DMS153 treated with DMSO at 0.1 percent for 48 hours (cell line): ENCODE measurements around the gene FOXL1.
"Not testable (repeated sequence)": the region's sequence is repeated elsewhere in the genome, so short reads cannot be mapped to it uniquely, and the experiment has no call there.

Experiments
- DNase-seq: peaks from one replicate; lab custom pipeline; 2025; ENCODE audit not compliant: unreplicated experiment; lab: John Stamatoyannopoulos, UW

FOXL1 gene

DNA sequence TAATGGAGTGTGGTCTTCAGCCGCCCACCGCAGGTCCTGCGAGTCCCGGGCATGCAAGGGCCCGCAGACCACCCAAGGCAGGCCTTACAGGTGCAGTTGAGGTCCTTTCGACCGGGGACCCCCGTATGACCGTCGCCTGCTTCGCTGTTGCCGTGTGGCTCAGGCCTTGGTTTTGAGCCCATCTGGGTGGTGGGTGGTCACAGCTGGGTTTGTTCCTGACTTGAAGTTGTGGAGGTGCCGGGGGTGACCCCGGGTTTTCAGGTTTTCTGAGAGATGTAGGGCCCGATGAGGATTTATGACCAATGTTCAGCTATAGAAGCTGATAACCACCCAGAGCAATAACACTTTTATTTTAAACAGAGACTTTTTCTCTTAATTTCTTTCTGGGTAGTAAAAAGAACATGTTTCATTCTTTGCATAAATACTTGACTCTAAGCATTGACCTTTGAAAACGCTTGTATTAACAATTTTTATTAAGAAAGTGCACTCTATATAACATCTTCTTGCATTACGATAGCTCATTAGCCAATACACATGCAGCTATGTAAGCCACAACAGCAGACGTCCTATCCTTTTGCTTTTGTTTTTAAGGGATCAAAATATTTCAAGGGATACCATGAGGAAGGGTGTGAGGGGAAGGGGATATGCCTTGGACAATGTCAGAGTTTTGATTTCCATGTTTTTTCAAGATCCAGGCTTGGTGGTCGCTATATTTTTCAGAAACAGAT is 1.9 kb downstream of the FOXL1 start:
- DNase-seq, result no peak

- no peak for DNase-seq
Observed at GRCh38 chr16:86580791-86581170, 2.4 kb downstream of the FOXL1 start.

DNA sequence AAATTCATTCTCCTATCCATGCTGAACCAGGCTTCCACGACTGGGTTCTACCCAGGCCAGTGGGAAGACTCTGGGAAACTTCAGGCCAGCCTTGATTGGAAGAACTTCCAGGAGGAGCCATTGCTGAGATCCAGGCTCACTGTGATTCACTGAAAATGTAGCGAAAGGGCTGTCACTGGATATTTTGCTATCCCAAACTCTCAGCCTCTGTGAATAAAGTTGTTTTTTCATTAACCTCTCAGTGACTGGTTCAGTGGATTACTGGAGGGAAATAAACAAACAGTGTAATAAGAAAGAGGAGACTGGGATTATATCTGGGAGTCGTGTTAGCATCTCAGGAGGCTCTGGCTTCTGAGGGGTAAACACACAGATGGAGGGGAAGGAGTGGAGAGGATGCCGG is 3.1 kb downstream of the FOXL1 start:
- no peak for DNase-seq

DNA sequence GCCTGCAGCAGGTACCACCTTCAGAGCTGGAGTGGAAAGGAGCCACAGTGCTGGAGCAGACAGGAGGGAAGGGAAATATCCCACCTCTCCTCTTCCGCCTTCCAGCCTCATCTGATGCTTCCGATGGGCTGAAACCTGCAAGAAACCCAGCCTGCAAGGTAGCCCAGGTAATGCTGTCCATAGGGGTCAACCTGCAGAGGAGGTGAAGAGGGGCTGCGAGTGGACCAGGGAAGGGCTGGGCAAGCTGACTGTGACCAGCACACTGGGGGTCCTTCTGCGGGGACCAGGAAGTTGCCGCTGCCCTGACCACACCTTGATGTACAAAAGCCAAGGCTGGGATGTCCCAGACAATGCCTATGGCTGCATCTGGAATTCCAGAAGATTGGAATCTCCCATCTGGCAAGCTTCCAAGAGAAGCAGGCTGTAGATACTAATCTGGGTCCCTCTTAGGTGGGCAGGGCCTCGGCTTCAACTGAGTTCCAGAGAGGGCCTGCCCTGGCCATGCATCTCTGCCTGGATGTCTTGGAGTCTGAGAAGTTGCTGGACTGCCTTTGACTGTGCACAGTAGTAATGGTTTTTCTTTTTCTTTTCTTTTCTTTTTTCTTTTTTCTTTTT is 5.8 kb downstream of the FOXL1 start:
- DNase-seq, result no peak

GRCh38 chr16:86584726-86585721 is 6.7 kb downstream of the FOXL1 start:
- DNase-seq, result peak; percentile 23

DNA sequence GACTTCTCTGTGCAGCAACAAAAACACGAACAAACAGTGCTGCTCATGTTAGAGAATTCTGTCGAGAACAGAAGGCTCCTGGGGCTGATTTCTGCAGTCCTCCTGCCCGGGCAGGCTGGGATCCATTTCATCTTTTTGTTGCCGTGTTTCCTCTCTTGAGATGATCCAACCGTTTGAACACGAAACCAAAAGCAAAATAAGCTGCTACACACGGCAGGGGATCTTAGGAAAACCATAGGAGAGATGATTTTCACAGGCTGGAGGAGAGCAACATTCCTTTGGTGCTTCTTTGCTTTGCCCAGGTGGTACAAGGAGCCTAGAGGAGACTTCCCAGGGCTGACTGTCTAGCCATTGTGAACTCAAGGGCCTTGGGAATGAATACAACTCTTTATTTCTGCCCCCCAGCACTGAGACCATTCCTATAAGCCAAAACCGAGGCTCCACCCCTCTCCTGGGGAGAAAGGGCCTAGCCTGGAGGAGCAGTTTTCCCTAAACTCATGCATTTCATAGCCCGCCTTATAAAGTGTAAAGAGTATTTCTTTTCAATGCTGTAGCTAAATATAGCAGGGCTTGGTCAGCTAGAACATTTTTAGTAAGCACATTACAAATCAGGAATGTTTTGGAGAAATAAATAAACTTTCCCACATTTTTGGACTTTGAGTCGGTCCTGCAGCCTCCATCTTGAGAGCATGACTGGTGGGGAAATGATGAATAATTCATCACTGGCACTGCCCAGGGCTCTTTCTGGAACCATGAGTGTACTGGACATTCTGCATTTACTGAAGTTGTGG is 7.7 kb downstream of the FOXL1 start:
- no peak for DNase-seq

DNA sequence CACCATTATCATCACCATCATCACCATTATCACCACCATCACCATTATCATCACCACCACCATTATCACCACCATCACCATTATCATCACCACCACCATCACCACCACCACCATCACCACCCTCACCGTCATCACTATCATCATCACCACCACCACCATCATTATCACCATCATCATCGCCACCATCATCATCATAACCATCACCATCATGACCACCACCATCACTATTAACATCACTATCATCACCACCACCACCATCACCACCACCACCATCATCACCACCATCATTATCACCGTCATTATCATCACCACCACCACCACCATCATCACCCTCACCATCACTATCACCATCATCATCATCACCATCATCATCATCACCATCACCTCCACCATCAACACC is 9.1 kb downstream of the FOXL1 start:
- DNase-seq, result no peak

GRCh38 chr16:86587955-86588354 is 9.6 kb downstream of the FOXL1 start:
- not testable (repeated sequence) for DNase-seq

DNA sequence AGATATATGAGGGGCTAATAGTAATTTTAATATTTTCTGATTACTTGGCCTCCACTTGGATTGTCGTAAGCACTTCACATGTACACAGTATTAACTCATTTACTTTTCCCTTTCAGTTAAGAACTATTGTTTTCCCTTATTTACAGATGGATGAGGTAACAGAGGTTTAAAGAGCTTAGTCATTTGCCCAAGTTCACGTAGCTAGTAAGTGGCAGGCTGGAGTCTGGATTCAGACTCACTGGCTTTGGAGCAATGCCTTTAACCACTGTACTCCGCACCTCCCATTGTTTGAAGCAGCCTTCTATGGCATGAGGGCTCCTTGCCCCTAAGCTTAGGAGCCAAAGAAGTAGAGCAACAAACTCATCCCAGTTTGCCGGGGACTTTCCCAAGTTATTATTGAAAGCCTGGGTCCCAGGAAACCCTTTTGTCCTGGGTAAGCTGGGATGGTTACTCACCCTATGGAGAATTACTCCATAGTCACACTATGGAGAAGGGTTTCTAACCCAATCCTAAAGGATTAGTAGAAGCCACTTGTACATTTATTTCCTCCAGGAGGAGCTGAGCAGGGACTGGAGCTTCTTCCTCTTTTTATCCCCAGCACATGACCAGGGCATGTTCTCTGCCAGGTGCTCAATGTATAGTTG is 12.3 kb downstream of the FOXL1 start:
- DNase-seq, result no peak

- no peak for DNase-seq
Observed at GRCh38 chr16:86591270-86591669, 12.9 kb downstream of the FOXL1 start.

GRCh38 chr16:86593913-86594620 is 15.7 kb downstream of the FOXL1 start:
- DNase-seq, result no peak

DNA sequence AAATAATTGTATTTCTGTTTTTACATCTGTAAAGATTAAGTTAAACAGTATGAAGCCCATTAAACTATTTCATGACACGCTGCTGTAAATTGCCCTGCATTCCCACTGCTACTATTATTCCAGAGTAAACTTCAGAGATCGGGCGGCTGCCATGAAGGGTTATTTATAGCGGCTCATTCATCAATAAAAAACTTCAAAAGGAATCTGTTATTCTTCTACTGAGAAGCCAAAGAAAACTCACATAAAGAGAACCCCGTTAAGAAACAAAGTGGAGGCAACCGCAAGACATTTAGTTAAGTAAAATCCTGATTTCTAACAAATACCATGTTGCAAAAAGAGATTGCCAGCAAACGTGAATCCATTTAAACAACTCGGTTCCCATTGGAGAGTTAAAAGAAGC is 16.4 kb downstream of the FOXL1 start:
- DNase-seq, result no peak

- no peak for DNase-seq
Observed at GRCh38 chr16:86595983-86596605, 17.7 kb downstream of the FOXL1 start.

- no peak for DNase-seq
Observed at GRCh38 chr16:86597126-86597879, 19.0 kb downstream of the FOXL1 start.

GRCh38 chr16:86597880-86598606 is 19.7 kb downstream of the FOXL1 start:
- no peak for DNase-seq

- no peak for DNase-seq
Observed at GRCh38 chr16:86598607-86599565, 20.5 kb downstream of the FOXL1 start.

GRCh38 chr16:86601356-86601755 is 23.0 kb downstream of the FOXL1 start:
- DNase-seq, result no peak
